Measurements from ENCODE around the gene LLGL1.

LLGL1 gene

GRCh38 chr17:18280766-18281371 lies 55.4 kb downstream of the LLGL1 start:
- WGBS, 2 donors (ENCODE audit: extremely low coverage in 2 of 2, insufficient read length in 2 of 2, insufficient replicate concordance in 1 of 2) = no CpG with 5 or more reads among the region's 5 CpGs

GRCh38 chr17:18281788-18282187 lies 56.4 kb downstream of the LLGL1 start:
- Histone ChIP-seq H2AFZ (ENCODE audit: low read length) (no peak overlapping the region), H2BK15ac (ENCODE audit: low read length) (no peak overlapping the region), H3K27me3 (ENCODE audit: control insufficient read depth in 3 of 3, insufficient read depth in 3 of 3, low read depth in 1 of 3, low read length in 3 of 3) (no peaks in the 10 kb centered on the region), H3K9me3 (replicated peaks in 1 of 2; ENCODE audit: control insufficient read depth in 2 of 2, insufficient read depth in 1 of 2, low read depth in 1 of 2, low read length in 2 of 2) (no peaks in the 10 kb centered on the region), H3K27ac (replicated peaks; ENCODE audit: low read length) (no peak overlapping the region), H3K4me1 (ENCODE audit: control insufficient read depth in 2 of 2, insufficient read depth in 1 of 2, low read depth in 1 of 2, low read length in 2 of 2) (no peaks in the 10 kb centered on the region), H3K9ac (ENCODE audit: low read depth, low read length, poor library complexity) (no peak overlapping the region), H3K79me1 (ENCODE audit: low read depth, low read length) (peaks cover 5% of the 10 kb centered on the region), H4K8ac (ENCODE audit: low read depth, low read length) (no peak overlapping the region), H3K36me3 (replicated peaks in 1 of 2; ENCODE audit: control insufficient read depth in 2 of 2, insufficient read depth in 2 of 2, low read length in 2 of 2) (peaks cover 70 to 98% of the 10 kb centered on the region in 2 donors), H2BK120ac (ENCODE audit: low read depth, low read length) (no peak overlapping the region), H2BK12ac (ENCODE audit: low read length) (no peak overlapping the region), H3K4me2 (ENCODE audit: insufficient read depth, low read length, poor library complexity, severe bottlenecking) (no peak overlapping the region), H3K23ac (ENCODE audit: low read depth, low read length, poor library complexity) (no peak overlapping the region), H3K18ac (ENCODE audit: low read length) (no peak overlapping the region), H4K91ac (ENCODE audit: low read depth, low read length, poor library complexity) (no peak overlapping the region), H2AK5ac (ENCODE audit: low read depth, low read length) (no peak overlapping the region), H3K14ac (ENCODE audit: low read length) (no peak overlapping the region), H2BK5ac (ENCODE audit: low read length) (no peak overlapping the region), H3K4me3 (ENCODE audit: low read length in 2 of 2) (no peak overlapping the region), H3K4ac (ENCODE audit: low read length) (no peak overlapping the region)
- no peak for DNase-seq (ENCODE audit: low spot score)
- WGBS, 2 donors (ENCODE audit: extremely low coverage in 2 of 2, insufficient read length in 2 of 2, insufficient replicate concordance in 1 of 2) = no CpG with 5 or more reads among the region's 6 CpGs

More at GRCh38 chr17:18280766-18281371, 55.4 kb downstream of the LLGL1 start:
- no peak overlapping the region for H4K8ac ChIP-seq (ENCODE audit: low read depth, low read length)
- no peak overlapping the region for H2BK120ac ChIP-seq (ENCODE audit: low read depth, low read length)
- H3K4ac ChIP-seq (ENCODE audit: low read length) = no peak overlapping the region
- no peak overlapping the region for H2BK5ac ChIP-seq (ENCODE audit: low read length)
- H3K9ac ChIP-seq (ENCODE audit: low read depth, low read length, poor library complexity) = no peak overlapping the region
- no peak overlapping the region for H2BK12ac ChIP-seq (ENCODE audit: low read length)
- H2AK5ac ChIP-seq (ENCODE audit: low read depth, low read length) = no peak overlapping the region
- H3K18ac ChIP-seq (ENCODE audit: low read length) = no peak overlapping the region
- peaks cover 75 to 99% of the 10 kb centered on the region in 2 donors for H3K36me3 ChIP-seq (replicated peaks in 1 of 2; ENCODE audit: control insufficient read depth in 2 of 2, insufficient read depth in 2 of 2, low read length in 2 of 2)
- no peak for DNase-seq (ENCODE audit: low spot score)
- H3K4me1 ChIP-seq (ENCODE audit: control insufficient read depth in 2 of 2, insufficient read depth in 1 of 2, low read depth in 1 of 2, low read length in 2 of 2) = no peaks in the 10 kb centered on the region
- no peaks in the 10 kb centered on the region for H3K9me3 ChIP-seq (replicated peaks in 1 of 2; ENCODE audit: control insufficient read depth in 2 of 2, insufficient read depth in 1 of 2, low read depth in 1 of 2, low read length in 2 of 2)
- no peak overlapping the region for H4K91ac ChIP-seq (ENCODE audit: low read depth, low read length, poor library complexity)
- no peak overlapping the region for H3K4me2 ChIP-seq (ENCODE audit: insufficient read depth, low read length, poor library complexity, severe bottlenecking)
- H3K4me3 ChIP-seq (ENCODE audit: low read length in 2 of 2) = no peak overlapping the region
- H3K27ac ChIP-seq (replicated peaks; ENCODE audit: low read length) = no peak overlapping the region
- H2BK15ac ChIP-seq (ENCODE audit: low read length) = no peak overlapping the region
- H3K23ac ChIP-seq (ENCODE audit: low read depth, low read length, poor library complexity) = no peak overlapping the region
- peaks cover 8% of the 10 kb centered on the region for H3K79me1 ChIP-seq (ENCODE audit: low read depth, low read length)
- no peak overlapping the region for H3K14ac ChIP-seq (ENCODE audit: low read length)
- H2AFZ ChIP-seq (ENCODE audit: low read length) = no peak overlapping the region
- no peaks in the 10 kb centered on the region for H3K27me3 ChIP-seq (ENCODE audit: control insufficient read depth in 3 of 3, insufficient read depth in 3 of 3, low read depth in 1 of 3, low read length in 3 of 3)

- H3K9me3 ChIP-seq (replicated peaks in 1 of 2; ENCODE audit: control insufficient read depth in 2 of 2, insufficient read depth in 1 of 2, low read depth in 1 of 2, low read length in 2 of 2) = no peaks in the 10 kb centered on the region
Observed at GRCh38 chr17:18285296-18285695, 59.9 kb downstream of the LLGL1 start.

GRCh38 chr17:18291718-18292540 lies 66.5 kb downstream of the LLGL1 start:
- Histone ChIP-seq H3K27ac (replicated peaks; ENCODE audit: low read length) (no peak overlapping the region), H2BK5ac (ENCODE audit: low read length) (no peak overlapping the region), H3K4me2 (ENCODE audit: insufficient read depth, low read length, poor library complexity, severe bottlenecking) (no peak overlapping the region), H2BK15ac (ENCODE audit: low read length) (no peak overlapping the region), H2BK12ac (ENCODE audit: low read length) (no peak overlapping the region), H3K18ac (ENCODE audit: low read length) (no peak overlapping the region), H2BK120ac (ENCODE audit: low read depth, low read length) (no peak overlapping the region), H3K9ac (ENCODE audit: low read depth, low read length, poor library complexity) (no peak overlapping the region), H3K79me1 (ENCODE audit: low read depth, low read length) (peaks cover 2% of the 10 kb centered on the region), H2AK5ac (ENCODE audit: low read depth, low read length) (no peak overlapping the region), H3K4ac (ENCODE audit: low read length) (no peak overlapping the region), H3K9me3 (replicated peaks in 1 of 2; ENCODE audit: control insufficient read depth in 2 of 2, insufficient read depth in 1 of 2, low read depth in 1 of 2, low read length in 2 of 2) (no peaks in the 10 kb centered on the region), H3K27me3 (ENCODE audit: control insufficient read depth in 3 of 3, insufficient read depth in 3 of 3, low read depth in 1 of 3, low read length in 3 of 3) (peaks cover 0 to 1% (median 0%) of the 10 kb centered on the region in 3 experiments), H3K4me3 (ENCODE audit: low read length in 2 of 2) (no peak overlapping the region), H3K23ac (ENCODE audit: low read depth, low read length, poor library complexity) (no peak overlapping the region), H2AFZ (ENCODE audit: low read length) (no peak overlapping the region), H3K4me1 (ENCODE audit: control insufficient read depth in 2 of 2, insufficient read depth in 1 of 2, low read depth in 1 of 2, low read length in 2 of 2) (no peaks in the 10 kb centered on the region), H4K8ac (ENCODE audit: low read depth, low read length) (no peak overlapping the region), H4K91ac (ENCODE audit: low read depth, low read length, poor library complexity) (no peak overlapping the region), H3K36me3 (replicated peaks in 1 of 2; ENCODE audit: control insufficient read depth in 2 of 2, insufficient read depth in 2 of 2, low read length in 2 of 2) (peaks cover 42 to 97% of the 10 kb centered on the region in 2 donors), H3K14ac (ENCODE audit: low read length) (no peak overlapping the region)
- WGBS, 2 donors (ENCODE audit: extremely low coverage in 2 of 2, insufficient read length in 2 of 2, insufficient replicate concordance in 1 of 2) = no CpG with 5 or more reads among the region's 15 CpGs
- no peak for DNase-seq (ENCODE audit: low spot score)

More at GRCh38 chr17:18285296-18285695, 59.9 kb downstream of the LLGL1 start:
- Histone ChIP-seq H3K9ac (ENCODE audit: low read depth, low read length, poor library complexity) (no peak overlapping the region), H3K18ac (ENCODE audit: low read length) (no peak overlapping the region), H3K4ac (ENCODE audit: low read length) (no peak overlapping the region), H4K8ac (ENCODE audit: low read depth, low read length) (no peak overlapping the region), H2BK15ac (ENCODE audit: low read length) (no peak overlapping the region), H3K4me1 (ENCODE audit: control insufficient read depth in 2 of 2, insufficient read depth in 1 of 2, low read depth in 1 of 2, low read length in 2 of 2) (no peaks in the 10 kb centered on the region), H3K23ac (ENCODE audit: low read depth, low read length, poor library complexity) (no peak overlapping the region), H3K14ac (ENCODE audit: low read length) (no peak overlapping the region), H3K27ac (replicated peaks; ENCODE audit: low read length) (no peak overlapping the region), H3K4me3 (ENCODE audit: low read length in 2 of 2) (no peak overlapping the region), H2BK12ac (ENCODE audit: low read length) (peak overlapping the region; percentile 79), H4K91ac (ENCODE audit: low read depth, low read length, poor library complexity) (no peak overlapping the region), H3K4me2 (ENCODE audit: insufficient read depth, low read length, poor library complexity, severe bottlenecking) (no peak overlapping the region), H2BK120ac (ENCODE audit: low read depth, low read length) (no peak overlapping the region), H3K27me3 (ENCODE audit: control insufficient read depth in 3 of 3, insufficient read depth in 3 of 3, low read depth in 1 of 3, low read length in 3 of 3) (no peaks in the 10 kb centered on the region), H3K36me3 (replicated peaks in 1 of 2; ENCODE audit: control insufficient read depth in 2 of 2, insufficient read depth in 2 of 2, low read length in 2 of 2) (peaks cover 65 to 97% of the 10 kb centered on the region in 2 donors), H2AFZ (ENCODE audit: low read length) (no peak overlapping the region), H2BK5ac (ENCODE audit: low read length) (no peak overlapping the region), H2AK5ac (ENCODE audit: low read depth, low read length) (no peak overlapping the region), H3K79me1 (ENCODE audit: low read depth, low read length) (peaks cover 5% of the 10 kb centered on the region)
- WGBS, 2 donors (ENCODE audit: extremely low coverage in 2 of 2, insufficient read length in 2 of 2, insufficient replicate concordance in 1 of 2) = no CpG with 5 or more reads among the region's 11 CpGs
- no peak for DNase-seq (ENCODE audit: low spot score)
